Uterus (tissue), 4 donors: Measurements from ENCODE around the gene NCBP2L. TPM values are rescaled to one million over a fixed set of nuclear protein-coding genes. Genes with fewer than 3 reads are reported as not detected.

Experiments
- DNase-seq, 2 donors: peaks; one replicate each; pipeline ENCODE4 v3.0.0-alpha.2; 2019 to 2020
- H3K27ac ChIP-seq, 2 donors: fragments of 200-600 bp; sonication (generic); 1 replicate in 1 of 2; 2 replicates in 1 of 2; pipeline ENCODE4 v1.5.1; 2016 to 2018
- H3K27me3 ChIP-seq, 2 donors: fragments of 200-600 bp; sonication (generic); one replicate each; pipeline ENCODE4 v1.5.1; 2018 to 2019; ENCODE audit warnings: control low read depth in 1 of 2
- H3K36me3 ChIP-seq, 2 donors: fragments of 200-600 bp; sonication (generic); one replicate each; pipeline ENCODE4 v1.5.1; 2019; ENCODE audit warnings: control low read depth in 1 of 2
- H3K4me1 ChIP-seq, 2 donors: fragments of 200-600 bp; sonication (generic); one replicate each; pipeline ENCODE4 v1.5.1; 2018 to 2019; ENCODE audit warnings: control low read depth in 1 of 2
- H3K4me3 ChIP-seq, 2 donors: fragments of 200-600 bp; sonication (generic); 1 replicate in 1 of 2; 2 replicates in 1 of 2; pipeline ENCODE4 v1.5.1; 2018 to 2019; ENCODE audit warnings: mild to moderate bottlenecking in 1 of 2
- H3K9me3 ChIP-seq, 2 donors: fragments of 200-600 bp; sonication (generic); one replicate each; pipeline ENCODE4 v1.5.1; 2019; ENCODE audit warnings: control low read depth in 1 of 2
- CTCF ChIP-seq, 4 experiments: fragments of 200-600 bp in 2 of 4; fragments of 450-650 bp in 2 of 4; sonication (generic) in 2 of 4; IDR thresholded peaks; one replicate each; pipeline ENCODE4 v1.5.1; 2016 to 2019; ENCODE audit warnings: antibody characterized with exemption in 4 of 4, mild to moderate bottlenecking in 2 of 4, moderate library complexity in 1 of 4
- POLR2A ChIP-seq, 2 donors: fragments of 450-650 bp; IDR thresholded peaks; one replicate each; pipeline ENCODE4 v1.6.1; 2016; ENCODE audit warnings: antibody characterized with exemption in 2 of 2, mild to moderate bottlenecking in 1 of 2, moderate library complexity in 1 of 2
- intact Hi-C: fragments of 100-400 bp; cut with DNase I; formaldehyde crosslinking; loops from one replicate; pipeline ENCODE4 v1.15.1; 2023; ENCODE audit warnings: low total_unique reads
- total RNA-seq, 4 donors: library from RNA; depleted of rRNA in 3 of 4; stranded (reverse); fragments of >200 nt in 3 of 4; gene quantifications; one replicate each; pipeline versions ENCODE4 v1.1.0 to v1.2.4, GENCODE V29; 2014 to 2023
- donor health status: DM: yes; HTN: yes; CAD: no.

The NCBP2L gene
- not detected for total RNA-seq

DNA sequence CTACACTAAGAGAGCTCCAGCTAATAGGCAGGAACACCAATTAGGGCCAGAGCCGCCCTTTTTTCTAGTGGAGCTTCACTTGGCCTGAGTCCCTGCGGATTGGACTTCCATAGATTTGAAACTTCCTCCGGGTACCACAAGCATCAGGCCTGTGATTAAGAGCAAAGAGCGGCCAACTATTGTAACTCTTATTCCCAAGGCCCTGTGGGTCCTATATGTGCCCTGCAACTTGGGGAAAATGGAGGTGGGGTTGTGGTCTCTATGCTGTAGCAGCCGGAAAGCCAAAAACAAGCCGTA is at the start of gene NCBP2L:
Gene NCBP2L (plus strand): TSS at position 198 of the 297 bp plus-strand sequence. CDS start 16,488 bp downstream, outside the sequence.
- no peak for DNase-seq
- TF ChIP-seq CTCF (IDR thresholded peaks at IDR 0.05) (no peak), POLR2A (IDR thresholded peaks at IDR 0.05) (no peak)
- H3K27me3 ChIP-seq, result no peaks in the 10 kb centered on the region
- no peaks in the 10 kb centered on the region for H3K9me3 ChIP-seq
- no peaks in the 10 kb centered on the region for H3K36me3 ChIP-seq
- H3K4me3 ChIP-seq, result peak within 1 kb of the TSS; percentile 57 to 59
- H3K27ac ChIP-seq, result peak within 1 kb of the TSS; percentile 84 to 85
- intact Hi-C loops, result loop anchor here (5.0 kb wide), 2 partner anchors 60 to 105 kb away; no protein-coding TSS in a partner anchor
- H3K4me1 ChIP-seq, result no peaks in the 10 kb centered on the region

GRCh38 chrX:107728371-107729099 is 49.0 kb upstream of the NCBP2L start:
- DNase-seq, result no peak
- peak overlapping the region; percentile 74 to 87 for H3K27ac ChIP-seq
- no peaks in the 10 kb centered on the region for H3K9me3 ChIP-seq
- H3K4me3 ChIP-seq, result no peak overlapping the region
- H3K4me1 ChIP-seq, result peaks cover 4% of the 10 kb centered on the region in 2 donors
- no peaks in the 10 kb centered on the region for H3K27me3 ChIP-seq
- TF ChIP-seq CTCF (IDR thresholded peaks at IDR 0.05) (no peak), POLR2A (IDR thresholded peaks at IDR 0.05) (no peak)
- intact Hi-C loops, result no loop called here
- H3K36me3 ChIP-seq, result no peaks in the 10 kb centered on the region

- no peak overlapping the region for H3K4me3 ChIP-seq
- H3K36me3 ChIP-seq, result no peaks in the 10 kb centered on the region
- peaks cover 4% of the 10 kb centered on the region in 2 donors for H3K4me1 ChIP-seq
- intact Hi-C loops, result no loop called here
- peak overlapping the region; percentile 74 to 87 for H3K27ac ChIP-seq
- no peaks in the 10 kb centered on the region for H3K27me3 ChIP-seq
- DNase-seq, result peak; percentile 63 to 87
- peak in 1 of 2 donors; percentile 21 for TF ChIP-seq POLR2A (IDR thresholded peaks at IDR 0.05)
- TF ChIP-seq CTCF (IDR thresholded peaks at IDR 0.05), result peak in 2 of 4 experiments; percentile 7 to 21
- H3K9me3 ChIP-seq, result no peaks in the 10 kb centered on the region
Observed at GRCh38 chrX:107729558-107730297, 47.8 kb upstream of the NCBP2L start.

GRCh38 chrX:107730298-107730655 is 47.3 kb upstream of the NCBP2L start:
- Histone ChIP-seq H3K27ac (peak overlapping the region; percentile 74 to 87), H3K4me1 (peaks cover 4% of the 10 kb centered on the region in 2 donors), H3K4me3 (no peak overlapping the region), H3K9me3 (no peaks in the 10 kb centered on the region), H3K27me3 (no peaks in the 10 kb centered on the region), H3K36me3 (no peaks in the 10 kb centered on the region)
- DNase-seq, result no peak
- TF ChIP-seq POLR2A (IDR thresholded peaks at IDR 0.05), result no peak
- no peak for TF ChIP-seq CTCF (IDR thresholded peaks at IDR 0.05)
- intact Hi-C loops, result no loop called here
